Mesendoderm (in vitro differentiated cells): Measurements from ENCODE around the gene PGGT1B.

Experiments used
- DNase-seq: peaks from one replicate; pipeline ENCODE4 v3.0.0; 2013
- H2AK5ac ChIP-seq: 2 replicates; pipeline ENCODE4 v1.6.1; 2013; ENCODE audit warnings: low read length, inconsistent platforms
- H2BK120ac ChIP-seq: 2 replicates; pipeline ENCODE4 v1.6.1; 2013; ENCODE audit warnings: low read depth, mild to moderate bottlenecking, low read length, moderate library complexity, mixed read lengths
- H2BK15ac ChIP-seq: replicated peaks from 2 replicates; pipeline ENCODE4 v1.6.1; 2013; ENCODE audit warnings: low read depth, mild to moderate bottlenecking, moderate library complexity
- H2BK5ac ChIP-seq: 2 replicates; pipeline ENCODE4 v1.6.1; 2013; ENCODE audit warnings: low read length, inconsistent platforms
- H3K18ac ChIP-seq: 2 replicates; pipeline ENCODE4 v1.6.1; 2013; ENCODE audit warnings: mild to moderate bottlenecking, low read length, mixed read lengths
- H3K23ac ChIP-seq: one replicate; pipeline ENCODE4 v1.6.1; 2013; ENCODE audit warnings: low read length
- H3K27ac ChIP-seq: 2 replicates; pipeline ENCODE4 v1.5.1; 2013; ENCODE audit warnings: low read depth, mild to moderate bottlenecking, inconsistent platforms, low read length, moderate library complexity
- H3K27me3 ChIP-seq: 2 replicates; pipeline ENCODE4 v1.6.1; 2013; ENCODE audit warnings: low read length, control low read depth, mild to moderate bottlenecking, inconsistent platforms; ENCODE audit not compliant: insufficient read depth, poor library complexity
- H3K36me3 ChIP-seq: 2 replicates; pipeline ENCODE4 v1.6.1; 2013; ENCODE audit warnings: low read length, inconsistent platforms; ENCODE audit not compliant: control insufficient read depth, insufficient read depth
- H3K4ac ChIP-seq: one replicate; pipeline ENCODE4 v1.6.1; 2013; ENCODE audit warnings: low read depth, mild to moderate bottlenecking, low read length, moderate library complexity
- H3K4me1 ChIP-seq: 2 replicates; pipeline ENCODE4 v1.6.1; 2013; ENCODE audit warnings: low read depth, low read length, inconsistent platforms; ENCODE audit not compliant: control insufficient read depth
- H3K4me2 ChIP-seq: 2 replicates; pipeline ENCODE4 v1.6.1; 2013; ENCODE audit warnings: low read length
- H3K4me3 ChIP-seq: 2 replicates; pipeline ENCODE4 v1.5.1; 2013; ENCODE audit warnings: mild to moderate bottlenecking, low read length
- H3K56ac ChIP-seq: one replicate; pipeline ENCODE4 v1.6.1; 2013; ENCODE audit warnings: low read length
- H3K79me1 ChIP-seq: 2 replicates; pipeline ENCODE4 v1.6.1; 2013; ENCODE audit warnings: low read length, inconsistent platforms
- H3K79me2 ChIP-seq: 2 replicates; pipeline ENCODE4 v1.6.1; 2013; ENCODE audit warnings: mild to moderate bottlenecking, low read length; ENCODE audit not compliant: control insufficient read depth, insufficient read depth
- H3K9ac ChIP-seq: 2 replicates; pipeline ENCODE4 v1.6.1; 2013; ENCODE audit warnings: low read length, inconsistent platforms
- H4K5ac ChIP-seq: one replicate; pipeline ENCODE4 v1.6.1; 2013; ENCODE audit warnings: low read length
- H4K8ac ChIP-seq: one replicate; pipeline ENCODE4 v1.6.1; 2013; ENCODE audit warnings: low read depth, mild to moderate bottlenecking, control low read depth, low read length, moderate library complexity
- WGBS: extraction: QIAGEN DNeasy Blood & Tissue Kit; methylation state at CpG from one replicate; pipeline ENCODE4 v1.1.7; 2013; ENCODE audit warnings: low lambda C conversion rate, missing lambda C conversion rate; ENCODE audit not compliant: insufficient coverage; ENCODE audit errors: extremely low coverage; 5-methylcytosine and 5-hydroxymethylcytosine counted together

Gene PGGT1B

GRCh38 chr5:115191474-115192031 is 71.1 kb downstream of the PGGT1B start:
- WGBS, result no CpG with 5 or more reads among the region's 8 CpGs
- no peak overlapping the region for H2BK120ac ChIP-seq
- no peak overlapping the region for H3K4ac ChIP-seq
- no peak overlapping the region for H4K8ac ChIP-seq
- no peak overlapping the region for H3K23ac ChIP-seq
- no peak overlapping the region for H3K4me2 ChIP-seq
- no peak overlapping the region for H2BK15ac ChIP-seq
- no peaks in the 10 kb centered on the region for H3K27me3 ChIP-seq
- H3K18ac ChIP-seq, result no peak overlapping the region
- H3K4me1 ChIP-seq, result no peaks in the 10 kb centered on the region
- H2AK5ac ChIP-seq, result no peak overlapping the region
- H3K36me3 ChIP-seq, result no peaks in the 10 kb centered on the region
- no peak for DNase-seq
- no peaks in the 10 kb centered on the region for H3K79me1 ChIP-seq
- no peaks in the 10 kb centered on the region for H3K79me2 ChIP-seq
- H3K56ac ChIP-seq, result no peak overlapping the region
- no peak overlapping the region for H3K9ac ChIP-seq
- H2BK5ac ChIP-seq, result no peak overlapping the region
- no peak overlapping the region for H4K5ac ChIP-seq
- no peak overlapping the region for H3K4me3 ChIP-seq
- no peak overlapping the region for H3K27ac ChIP-seq

GRCh38 chr5:115190388-115190787 is 72.3 kb downstream of the PGGT1B start:
- Histone ChIP-seq H3K4ac (no peak overlapping the region), H3K4me2 (no peak overlapping the region), H4K5ac (no peak overlapping the region), H3K9ac (no peak overlapping the region), H3K27me3 (no peaks in the 10 kb centered on the region), H3K27ac (no peak overlapping the region), H4K8ac (no peak overlapping the region), H2BK15ac (no peak overlapping the region), H3K4me3 (no peak overlapping the region), H3K4me1 (no peaks in the 10 kb centered on the region), H2BK5ac (no peak overlapping the region), H3K23ac (no peak overlapping the region), H3K36me3 (no peaks in the 10 kb centered on the region), H2BK120ac (no peak overlapping the region), H3K18ac (no peak overlapping the region), H3K79me2 (no peaks in the 10 kb centered on the region), H2AK5ac (no peak overlapping the region), H3K79me1 (no peaks in the 10 kb centered on the region), H3K56ac (no peak overlapping the region)
- no peak for DNase-seq
- WGBS, result no CpG with 5 or more reads among the region's 4 CpGs

- no CpG with 5 or more reads among the region's 2 CpGs for WGBS
- H3K4ac ChIP-seq, result no peak overlapping the region
- no peak overlapping the region for H3K9ac ChIP-seq
- H3K4me2 ChIP-seq, result no peak overlapping the region
- H3K23ac ChIP-seq, result no peak overlapping the region
- H3K79me2 ChIP-seq, result no peaks in the 10 kb centered on the region
- no peak for DNase-seq
- H3K79me1 ChIP-seq, result no peaks in the 10 kb centered on the region
- no peak overlapping the region for H3K56ac ChIP-seq
- no peak overlapping the region for H2BK5ac ChIP-seq
- H2AK5ac ChIP-seq, result no peak overlapping the region
- H4K5ac ChIP-seq, result no peak overlapping the region
- H2BK15ac ChIP-seq, result no peak overlapping the region
- no peak overlapping the region for H3K27ac ChIP-seq
- H2BK120ac ChIP-seq, result no peak overlapping the region
- no peak overlapping the region for H4K8ac ChIP-seq
- H3K36me3 ChIP-seq, result no peaks in the 10 kb centered on the region
- H3K18ac ChIP-seq, result no peak overlapping the region
- no peak overlapping the region for H3K4me3 ChIP-seq
- H3K4me1 ChIP-seq, result no peaks in the 10 kb centered on the region
- H3K27me3 ChIP-seq, result no peaks in the 10 kb centered on the region
Observed at GRCh38 chr5:115189866-115190265, 72.8 kb downstream of the PGGT1B start.

GRCh38 chr5:115186794-115187193 is 75.9 kb downstream of the PGGT1B start:
- no peak overlapping the region for H3K9ac ChIP-seq
- H3K4me2 ChIP-seq, result no peak overlapping the region
- no peak for DNase-seq
- H2BK5ac ChIP-seq, result no peak overlapping the region
- no peak overlapping the region for H3K27ac ChIP-seq
- H3K4ac ChIP-seq, result no peak overlapping the region
- no peak overlapping the region for H3K56ac ChIP-seq
- H2BK15ac ChIP-seq, result no peak overlapping the region
- no peak overlapping the region for H3K4me3 ChIP-seq
- H3K4me1 ChIP-seq, result no peaks in the 10 kb centered on the region
- H3K79me1 ChIP-seq, result no peaks in the 10 kb centered on the region
- no peaks in the 10 kb centered on the region for H3K36me3 ChIP-seq
- no peak overlapping the region for H2AK5ac ChIP-seq
- H4K8ac ChIP-seq, result no peak overlapping the region
- H4K5ac ChIP-seq, result no peak overlapping the region
- no peak overlapping the region for H3K23ac ChIP-seq
- H2BK120ac ChIP-seq, result no peak overlapping the region
- peaks cover 4% of the 10 kb centered on the region for H3K27me3 ChIP-seq
- no peak overlapping the region for H3K18ac ChIP-seq
- H3K79me2 ChIP-seq, result no peaks in the 10 kb centered on the region

GRCh38 chr5:115184770-115185169 is 77.9 kb downstream of the PGGT1B start:
- H3K79me2 ChIP-seq, result no peaks in the 10 kb centered on the region
- H3K9ac ChIP-seq, result no peak overlapping the region
- H2BK5ac ChIP-seq, result no peak overlapping the region
- no CpG with 5 or more reads among the region's 2 CpGs for WGBS
- H3K56ac ChIP-seq, result no peak overlapping the region
- no peaks in the 10 kb centered on the region for H3K79me1 ChIP-seq
- DNase-seq, result no peak
- no peak overlapping the region for H3K4ac ChIP-seq
- no peak overlapping the region for H3K4me3 ChIP-seq
- H2BK120ac ChIP-seq, result no peak overlapping the region
- no peaks in the 10 kb centered on the region for H3K36me3 ChIP-seq
- no peak overlapping the region for H2BK15ac ChIP-seq
- no peak overlapping the region for H3K23ac ChIP-seq
- H4K8ac ChIP-seq, result no peak overlapping the region
- no peak overlapping the region for H2AK5ac ChIP-seq
- H3K27me3 ChIP-seq, result peaks cover 16% of the 10 kb centered on the region
- H3K4me1 ChIP-seq, result no peaks in the 10 kb centered on the region
- no peak overlapping the region for H3K27ac ChIP-seq
- no peak overlapping the region for H3K18ac ChIP-seq
- no peak overlapping the region for H4K5ac ChIP-seq
- no peak overlapping the region for H3K4me2 ChIP-seq

- no peak overlapping the region for H3K4ac ChIP-seq
- H3K23ac ChIP-seq, result no peak overlapping the region
- H2BK120ac ChIP-seq, result no peak overlapping the region
- no peak overlapping the region for H4K5ac ChIP-seq
- no peak overlapping the region for H3K27ac ChIP-seq
- no peak overlapping the region for H4K8ac ChIP-seq
- no peak overlapping the region for H3K9ac ChIP-seq
- no peak overlapping the region for H2AK5ac ChIP-seq
- no peaks in the 10 kb centered on the region for H3K79me2 ChIP-seq
- no peak overlapping the region for H3K4me3 ChIP-seq
- H3K79me1 ChIP-seq, result no peaks in the 10 kb centered on the region
- no peak overlapping the region for H3K56ac ChIP-seq
- peaks cover 31% of the 10 kb centered on the region for H3K27me3 ChIP-seq
- DNase-seq, result no peak
- H2BK5ac ChIP-seq, result no peak overlapping the region
- no peaks in the 10 kb centered on the region for H3K36me3 ChIP-seq
- no peak overlapping the region for H3K4me2 ChIP-seq
- no peak overlapping the region for H2BK15ac ChIP-seq
- H3K18ac ChIP-seq, result no peak overlapping the region
- no peaks in the 10 kb centered on the region for H3K4me1 ChIP-seq
Observed at GRCh38 chr5:115181757-115182156, 80.9 kb downstream of the PGGT1B start.
